NCI-H2081 treated with DMSO at 0.1 percent for 48 hours (cell line): ENCODE results near the gene TMTC1.

Experiments used
- DNase-seq: peaks from one replicate; lab custom pipeline; 2025; lab: John Stamatoyannopoulos, UW

The TMTC1 gene

DNA sequence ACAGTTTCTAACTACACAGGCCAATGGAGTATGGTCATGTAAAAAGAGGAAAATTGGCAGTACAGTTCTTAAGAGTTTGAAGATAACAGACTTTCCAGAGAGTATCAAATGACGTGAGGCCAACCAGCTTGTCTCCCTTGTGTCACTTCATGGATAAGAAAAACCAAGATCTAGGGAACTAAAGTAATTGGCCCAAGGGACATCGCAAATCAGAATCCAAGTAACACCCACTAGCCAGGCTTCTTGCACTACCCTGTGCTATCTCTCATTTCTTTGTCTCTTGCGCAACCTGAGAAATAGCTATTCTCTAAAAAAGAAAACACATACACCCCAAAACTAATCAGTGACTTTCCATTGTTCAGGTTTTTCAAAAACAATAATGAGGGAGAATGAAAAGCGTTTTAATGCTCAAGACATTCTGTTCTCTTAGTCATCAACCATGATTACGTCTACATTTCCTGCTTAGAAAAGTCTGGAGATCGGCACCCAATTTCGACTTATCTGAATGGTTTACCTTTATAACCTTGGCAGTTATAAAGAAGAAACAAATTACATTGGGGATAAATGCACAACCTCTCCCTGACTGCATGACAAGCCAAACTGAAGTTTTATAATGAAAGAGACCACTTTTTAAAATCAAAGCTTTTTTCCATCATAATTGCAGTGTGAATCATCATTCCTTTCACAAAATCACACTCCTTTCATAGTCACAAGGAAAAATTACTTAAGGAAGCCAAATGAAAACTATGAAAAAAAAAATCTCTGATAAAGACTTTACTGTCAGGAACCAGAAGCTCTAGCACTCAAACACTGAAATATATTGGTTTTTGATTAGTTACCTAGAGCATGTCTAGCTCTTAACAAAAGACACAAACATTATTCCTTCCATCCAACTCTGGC, 42.1 kb downstream of the TMTC1 start:
- DNase-seq: no peak

DNA sequence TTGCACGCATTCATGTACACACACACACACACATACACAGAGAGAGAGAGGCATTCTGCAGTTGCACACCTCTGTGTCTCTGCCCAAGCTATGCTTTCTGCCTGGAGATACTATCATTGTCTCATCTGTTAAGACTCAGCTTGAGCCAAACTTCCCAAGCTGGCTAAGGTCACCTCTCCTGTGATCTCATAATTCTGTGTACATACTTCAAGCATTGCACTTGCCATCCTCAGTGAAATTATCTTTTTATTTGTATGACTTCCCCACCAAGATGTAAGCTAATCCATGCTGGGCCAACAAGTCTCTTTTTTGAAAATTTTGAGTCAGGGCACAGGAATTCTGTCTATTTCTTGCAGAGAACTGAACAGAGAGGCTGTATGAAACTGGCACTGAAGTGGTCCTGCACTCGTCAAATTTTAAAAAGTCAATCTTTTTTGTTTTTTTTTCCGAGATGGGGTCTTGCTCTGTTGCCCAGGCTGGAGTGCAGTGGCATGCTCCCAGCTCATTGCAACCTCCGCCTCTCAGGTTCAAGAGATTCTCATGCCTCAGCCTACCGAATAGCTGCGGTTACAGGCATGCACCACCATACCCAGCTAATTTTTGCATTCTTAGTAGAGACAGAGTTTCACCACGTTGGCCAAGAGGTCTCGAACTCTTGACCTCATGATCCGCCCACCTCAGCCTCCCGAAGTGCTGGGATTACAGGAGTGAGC, 44.3 kb downstream of the TMTC1 start:
- no peak for DNase-seq

- no peak for DNase-seq
Measured at GRCh38 chr12:29738365-29738764, 45.4 kb downstream of the TMTC1 start.

DNA sequence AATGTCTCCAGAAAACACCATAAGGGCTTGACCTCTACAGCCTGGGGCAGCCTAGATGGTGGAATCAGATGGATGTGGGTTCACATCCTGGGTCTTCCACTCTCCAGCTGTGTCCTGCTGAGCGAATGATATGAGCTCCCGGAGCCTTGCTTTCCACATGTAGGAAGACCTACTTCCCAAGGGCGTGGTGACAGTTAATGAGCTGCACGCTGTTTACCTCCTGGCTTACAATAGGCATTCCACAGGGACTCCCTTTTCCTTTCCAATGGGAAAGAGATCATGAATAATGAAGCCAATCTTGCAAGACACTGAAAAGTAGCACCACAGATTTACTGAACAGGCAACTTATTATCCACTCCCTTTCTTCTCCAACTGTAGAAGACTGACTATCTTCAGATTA, 46.1 kb downstream of the TMTC1 start:
- DNase-seq: no peak

GRCh38 chr12:29735604-29736003, 48.1 kb downstream of the TMTC1 start:
- DNase-seq: no peak

- no peak for DNase-seq
Measured at GRCh38 chr12:29734734-29735133, 49.0 kb downstream of the TMTC1 start.

- no peak for DNase-seq
Measured at GRCh38 chr12:29734305-29734704, 49.4 kb downstream of the TMTC1 start.

GRCh38 chr12:29733501-29733900, 50.2 kb downstream of the TMTC1 start:
- DNase-seq: no peak

DNA sequence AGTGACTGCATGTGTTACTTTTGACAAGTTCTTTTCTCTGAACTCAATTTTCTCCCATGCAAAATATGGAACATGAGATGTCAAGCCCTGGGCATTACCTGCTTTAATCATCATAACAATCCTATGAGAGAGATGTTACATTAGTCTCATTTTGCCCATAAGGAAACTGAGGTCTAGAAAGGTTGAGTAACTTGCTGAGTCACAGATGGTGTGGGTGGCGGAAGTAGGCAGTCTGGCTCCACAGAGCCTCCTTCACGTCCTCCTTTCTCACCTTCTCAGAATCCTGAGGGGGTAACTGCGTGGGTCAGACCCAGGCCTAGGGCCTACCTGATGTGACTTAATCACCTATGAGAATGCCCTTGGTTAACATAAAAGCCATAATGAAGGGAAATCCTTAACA, 50.7 kb downstream of the TMTC1 start:
- no peak for DNase-seq

DNA sequence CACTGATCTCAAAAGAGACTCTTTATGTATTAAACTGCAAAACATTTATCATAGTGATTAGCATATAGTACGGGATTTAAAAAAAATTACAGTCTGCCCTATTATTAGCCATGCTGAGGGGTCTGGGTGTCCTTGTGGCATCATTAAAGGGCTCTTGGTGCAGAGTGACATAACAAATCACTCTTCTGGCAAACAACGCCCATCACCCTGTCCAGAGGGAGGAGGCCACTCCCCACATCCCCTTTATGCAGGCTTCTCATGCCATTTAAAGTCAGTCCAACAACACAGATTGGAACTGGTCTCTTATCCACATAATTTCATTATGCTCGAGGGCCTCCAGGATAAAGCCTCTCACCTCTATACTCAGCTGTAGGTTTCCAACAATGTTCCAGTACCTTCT, 51.1 kb downstream of the TMTC1 start:
- no peak for DNase-seq

- no peak for DNase-seq
Measured at GRCh38 chr12:29732191-29732590, 51.6 kb downstream of the TMTC1 start.

DNA sequence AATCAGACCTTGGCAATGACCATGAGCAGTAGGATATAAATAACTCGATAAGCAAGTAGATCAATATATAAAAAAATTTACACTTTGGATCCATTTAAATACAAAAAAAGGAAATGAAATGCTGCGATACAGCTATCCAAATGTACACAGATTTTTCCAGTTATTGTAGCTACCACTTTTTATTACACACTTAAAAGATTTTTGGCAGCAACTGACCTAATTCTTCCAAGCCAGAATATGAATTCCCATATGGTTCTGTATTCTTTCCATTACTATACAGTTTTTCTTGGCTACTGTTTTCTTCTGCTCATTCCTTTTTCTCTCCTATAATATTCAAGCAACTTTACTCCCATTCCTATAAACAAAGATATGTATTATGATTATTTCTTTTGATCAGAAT, 52.2 kb downstream of the TMTC1 start:
- DNase-seq: no peak

GRCh38 chr12:29730481-29730880, 53.3 kb downstream of the TMTC1 start:
- DNase-seq: no peak

DNA sequence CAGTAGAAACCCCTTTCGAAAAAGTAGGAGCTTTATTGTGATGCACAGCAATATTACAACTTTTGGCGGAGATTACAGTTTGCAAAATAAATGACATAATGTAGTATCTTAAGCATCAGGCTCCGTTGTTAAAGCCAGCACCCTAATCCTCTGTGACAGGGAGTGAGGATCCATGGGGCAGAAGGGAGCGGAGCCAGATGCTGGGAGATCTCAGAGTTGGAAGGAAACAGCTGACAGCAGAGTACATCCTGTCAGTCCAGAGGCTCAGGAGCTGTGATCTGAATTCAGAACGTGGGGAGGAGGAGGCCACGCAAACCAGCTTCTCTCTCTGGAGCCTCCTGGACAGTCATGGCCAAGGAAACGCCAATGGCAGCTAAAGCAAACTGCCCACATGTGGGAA, 55.7 kb downstream of the TMTC1 start:
- DNase-seq: no peak

GRCh38 chr12:29726741-29727348, 56.9 kb downstream of the TMTC1 start:
- DNase-seq: no peak

- DNase-seq: no peak
Measured at GRCh38 chr12:29726321-29726692, 57.4 kb downstream of the TMTC1 start.

DNA sequence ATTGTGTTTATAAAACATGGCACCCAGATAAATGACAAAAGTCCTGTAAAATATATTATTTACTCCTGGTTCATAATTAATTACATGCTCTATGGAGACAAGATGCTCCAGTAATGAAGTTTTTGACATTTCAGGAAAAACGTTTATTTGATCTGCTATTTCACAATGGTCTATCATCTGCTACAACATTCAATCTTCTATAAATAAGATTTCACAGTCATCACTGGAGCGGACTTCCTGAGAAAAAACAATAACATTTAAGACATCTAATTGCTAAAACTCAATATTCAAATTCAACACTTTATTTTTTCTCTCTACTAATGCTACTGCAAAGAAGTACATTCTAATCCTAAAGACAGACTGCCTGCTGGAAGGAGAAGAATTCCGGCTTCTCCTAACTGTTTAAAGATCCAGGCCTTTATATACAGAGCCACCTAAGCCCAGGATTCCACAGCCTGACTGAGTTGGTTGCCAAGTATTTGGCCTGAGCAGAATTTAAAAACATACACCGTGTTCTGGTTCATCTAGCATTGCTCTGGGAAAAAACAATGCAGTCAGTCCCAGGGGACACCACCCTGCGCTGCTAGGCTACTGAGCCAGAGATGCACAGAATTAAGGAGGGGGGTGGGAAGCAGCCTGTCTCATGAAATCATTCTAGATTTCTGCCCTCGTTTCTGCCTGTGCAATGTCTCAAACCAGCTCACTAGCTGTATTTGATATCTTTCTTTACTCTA, 58.0 kb downstream of the TMTC1 start:
- no peak for DNase-seq

DNA sequence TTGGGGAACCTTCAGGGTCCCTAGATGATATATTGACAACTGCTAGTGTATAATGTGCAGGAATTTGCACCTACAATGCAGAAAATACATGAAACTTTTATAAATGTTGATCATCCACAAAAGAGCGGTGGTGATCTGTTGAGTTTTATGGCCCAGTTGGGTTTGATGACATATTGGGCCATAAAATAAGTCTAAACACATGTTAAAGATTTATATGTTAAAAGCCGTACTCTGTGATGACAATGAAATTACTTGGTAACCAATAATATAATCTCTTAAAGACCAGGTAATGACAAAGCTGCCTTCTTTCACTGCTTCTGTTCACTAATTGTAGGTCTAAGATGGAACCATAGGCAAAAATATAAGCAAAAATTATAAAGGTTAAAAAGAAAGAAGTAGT, 61.6 kb downstream of the TMTC1 start:
- DNase-seq: no peak

GRCh38 chr12:29719381-29719780, 64.4 kb downstream of the TMTC1 start:
- DNase-seq: no peak

GRCh38 chr12:29717540-29718100, 66.1 kb downstream of the TMTC1 start:
- no peak for DNase-seq

DNA sequence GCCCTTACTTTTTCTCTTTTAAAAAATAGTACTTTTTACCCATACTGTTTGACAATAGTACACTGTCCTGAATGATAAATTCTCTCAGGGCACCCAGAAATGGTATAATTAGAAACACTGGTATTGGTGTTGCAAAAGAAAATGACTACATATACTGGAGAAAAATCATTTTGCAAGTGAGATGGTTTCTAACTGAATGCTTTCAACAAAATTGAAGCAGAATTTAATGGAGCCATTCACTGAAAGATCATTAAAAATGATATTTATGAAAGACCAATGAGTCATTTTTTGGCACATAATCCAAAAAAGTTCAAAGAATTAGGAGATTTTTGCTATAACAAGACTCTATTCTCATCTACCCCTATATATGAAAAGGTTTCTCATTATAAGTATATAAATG, 68.8 kb downstream of the TMTC1 start:
- no peak for DNase-seq

GRCh38 chr12:29713729-29714128, 70.0 kb downstream of the TMTC1 start:
- DNase-seq: no peak
